ENCODE measurements around the gene MCTP1. TPM values are rescaled to one million over a fixed set of nuclear protein-coding genes. Genes with fewer than 3 reads are reported as not detected.
A peak's percentile ranks its signal among the peaks of the same experiment; 100 is the strongest.

The MCTP1 gene
- total RNA-seq, 4 donors from 2014 or later = 3.3 to 31.4 (median 13.4) TPM

DNA sequence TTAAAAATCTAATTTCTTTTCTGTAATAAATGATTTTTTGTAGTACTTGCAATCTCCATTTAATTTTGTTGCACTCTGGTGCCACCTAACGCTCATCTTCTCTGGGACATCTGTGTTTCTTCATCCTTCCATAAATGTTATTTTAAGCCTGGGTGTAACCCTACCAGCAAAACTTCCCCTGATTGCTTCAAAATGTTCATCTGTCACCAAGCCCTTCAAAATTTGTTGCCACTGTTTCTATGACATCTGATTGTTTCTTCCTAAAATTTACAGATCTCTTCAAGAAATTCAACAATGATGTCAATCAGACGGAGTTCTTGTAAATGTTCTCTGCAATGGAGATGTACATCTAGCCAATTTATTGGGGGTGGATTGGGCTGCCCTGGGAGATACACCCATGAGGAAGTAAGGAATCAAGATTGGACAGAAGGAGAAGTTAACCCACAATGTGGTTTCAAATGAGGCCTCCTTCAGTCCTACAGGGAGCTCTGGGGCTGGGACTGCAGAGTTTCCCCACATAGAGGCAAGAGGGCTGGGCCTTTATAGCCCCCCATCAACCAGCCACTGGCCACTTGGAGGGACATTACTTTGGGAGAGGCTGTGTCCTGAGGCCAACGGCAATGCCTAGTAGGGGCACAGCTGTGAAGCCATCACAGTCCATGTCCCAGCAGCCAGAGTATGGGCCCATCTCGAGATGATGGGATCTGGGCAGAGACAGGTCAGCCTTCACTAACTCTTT is 23.3 kb downstream of the MCTP1 start:
- no peaks in the 10 kb centered on the region for H3K36me3 ChIP-seq
- no peak overlapping the region for H3K4me3 ChIP-seq
- H3K9me3 ChIP-seq = no peaks in the 10 kb centered on the region
- DNase-seq = no peak
- no peak for TF ChIP-seq EP300 (IDR thresholded peaks at IDR 0.05; ENCODE audit: low read depth)
- no peak for TF ChIP-seq POLR2A (IDR thresholded peaks at IDR 0.05)
- TF ChIP-seq, protein P1, sequence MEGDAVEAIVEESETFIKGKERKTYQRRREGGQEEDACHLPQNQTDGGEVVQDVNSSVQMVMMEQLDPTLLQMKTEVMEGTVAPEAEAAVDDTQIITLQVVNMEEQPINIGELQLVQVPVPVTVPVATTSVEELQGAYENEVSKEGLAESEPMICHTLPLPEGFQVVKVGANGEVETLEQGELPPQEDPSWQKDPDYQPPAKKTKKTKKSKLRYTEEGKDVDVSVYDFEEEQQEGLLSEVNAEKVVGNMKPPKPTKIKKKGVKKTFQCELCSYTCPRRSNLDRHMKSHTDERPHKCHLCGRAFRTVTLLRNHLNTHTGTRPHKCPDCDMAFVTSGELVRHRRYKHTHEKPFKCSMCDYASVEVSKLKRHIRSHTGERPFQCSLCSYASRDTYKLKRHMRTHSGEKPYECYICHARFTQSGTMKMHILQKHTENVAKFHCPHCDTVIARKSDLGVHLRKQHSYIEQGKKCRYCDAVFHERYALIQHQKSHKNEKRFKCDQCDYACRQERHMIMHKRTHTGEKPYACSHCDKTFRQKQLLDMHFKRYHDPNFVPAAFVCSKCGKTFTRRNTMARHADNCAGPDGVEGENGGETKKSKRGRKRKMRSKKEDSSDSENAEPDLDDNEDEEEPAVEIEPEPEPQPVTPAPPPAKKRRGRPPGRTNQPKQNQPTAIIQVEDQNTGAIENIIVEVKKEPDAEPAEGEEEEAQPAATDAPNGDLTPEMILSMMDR (IDR thresholded peaks at IDR 0.05) = peak in 3 of 5 experiments; percentile 7 to 16 (median 14)
- 51 to 57% methylated on average over 3 to 4 of the region's 4 CpGs for WGBS, 2 donors (ENCODE audit: low coverage in 1 of 2)
- no peak overlapping the region for H3K27ac ChIP-seq
- H3K27me3 ChIP-seq = no peaks in the 10 kb centered on the region
- in situ Hi-C loops (cut with MboI; ENCODE audit: low pct_ligation_motif_present in 1 of 4, low pct_unique_long_range_greater_than_20kb in 1 of 4, low sequenced_read_pairs in 3 of 4) = loop anchor here in 1 of 4 donors (25.0 kb wide), 1 partner anchor 299 kb away; no protein-coding TSS in a partner anchor
- intact Hi-C loops (cut with DNase I; ENCODE audit: low total_unique reads) = no loop called here
- H3K4me1 ChIP-seq = no peaks in the 10 kb centered on the region

DNA sequence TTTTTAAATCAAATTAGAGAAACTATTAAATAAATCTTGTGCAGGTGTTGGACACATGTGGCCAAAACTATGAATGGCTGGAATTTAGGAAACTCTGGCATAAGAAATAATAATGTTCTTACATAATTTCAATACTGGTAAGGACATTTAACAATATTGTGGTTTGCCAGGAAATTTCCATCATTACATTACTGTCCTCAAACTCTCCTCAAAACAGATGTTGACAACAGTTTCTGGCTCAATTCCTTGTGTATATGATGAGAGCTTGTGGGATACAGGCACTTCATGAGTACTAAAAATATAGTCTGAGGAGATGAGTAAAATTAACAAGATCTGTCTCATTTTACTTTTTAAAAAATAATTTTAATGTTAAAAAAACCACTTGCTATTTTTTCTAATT is 27.9 kb downstream of the MCTP1 start:
- Histone ChIP-seq H3K4me3 (no peak overlapping the region), H3K27ac (no peak overlapping the region), H3K27me3 (no peaks in the 10 kb centered on the region), H3K36me3 (no peaks in the 10 kb centered on the region), H3K9me3 (no peaks in the 10 kb centered on the region), H3K4me1 (no peaks in the 10 kb centered on the region)
- TF ChIP-seq POLR2A (IDR thresholded peaks at IDR 0.05) = no peak
- TF ChIP-seq EP300 (IDR thresholded peaks at IDR 0.05; ENCODE audit: low read depth) = no peak
- TF ChIP-seq, protein P1 (IDR thresholded peaks at IDR 0.05) = no peak
- no peak for TF ChIP-seq POLR2AphosphoS5 (IDR thresholded peaks at IDR 0.05)
- in situ Hi-C loops (cut with MboI; ENCODE audit: low pct_ligation_motif_present in 1 of 4, low pct_unique_long_range_greater_than_20kb in 1 of 4, low sequenced_read_pairs in 3 of 4) = loop anchor here in 1 of 4 donors (25.0 kb wide), 1 partner anchor 295 kb away; no protein-coding TSS in a partner anchor
- intact Hi-C loops (cut with DNase I; ENCODE audit: low total_unique reads) = no loop called here
- no peak for DNase-seq

DNA sequence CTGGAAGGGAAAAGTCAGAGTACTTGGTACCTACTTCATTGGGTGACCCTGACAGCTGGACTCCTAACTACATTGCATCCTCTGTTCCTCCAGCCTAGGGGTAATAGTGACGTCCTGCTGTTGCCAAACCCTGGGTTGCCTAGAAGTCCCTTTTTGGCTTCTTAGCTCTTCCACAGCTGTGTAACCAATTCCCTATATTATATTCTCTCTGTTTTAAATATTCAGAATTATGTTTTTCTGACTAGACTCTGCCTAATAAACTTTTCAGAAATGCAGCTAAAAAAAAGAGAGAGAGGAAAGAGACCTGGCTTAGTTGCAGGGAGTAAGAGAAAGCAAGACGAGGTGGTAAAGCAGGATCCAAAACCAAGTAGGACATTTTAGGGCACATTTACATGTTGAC is 28.4 kb downstream of the MCTP1 start:
- Histone ChIP-seq H3K4me3 (no peak overlapping the region), H3K4me1 (no peaks in the 10 kb centered on the region), H3K9me3 (no peaks in the 10 kb centered on the region), H3K27ac (no peak overlapping the region), H3K27me3 (no peaks in the 10 kb centered on the region), H3K36me3 (no peaks in the 10 kb centered on the region)
- intact Hi-C loops (cut with DNase I; ENCODE audit: low total_unique reads) (no loop called here), in situ Hi-C loops (cut with MboI; ENCODE audit: low pct_ligation_motif_present in 1 of 4, low pct_unique_long_range_greater_than_20kb in 1 of 4, low sequenced_read_pairs in 3 of 4) (loop anchor here in 1 of 4 donors (25.0 kb wide), 1 partner anchor 294 kb away; no protein-coding TSS in a partner anchor)
- TF ChIP-seq POLR2A (IDR thresholded peaks at IDR 0.05) (no peak), EP300 (IDR thresholded peaks at IDR 0.05; ENCODE audit: low read depth) (no peak)
- WGBS, 2 donors (ENCODE audit: low coverage in 1 of 2) = 21 to 43% methylated on average over 2 of the region's 2 CpGs
- DNase-seq = no peak

DNA sequence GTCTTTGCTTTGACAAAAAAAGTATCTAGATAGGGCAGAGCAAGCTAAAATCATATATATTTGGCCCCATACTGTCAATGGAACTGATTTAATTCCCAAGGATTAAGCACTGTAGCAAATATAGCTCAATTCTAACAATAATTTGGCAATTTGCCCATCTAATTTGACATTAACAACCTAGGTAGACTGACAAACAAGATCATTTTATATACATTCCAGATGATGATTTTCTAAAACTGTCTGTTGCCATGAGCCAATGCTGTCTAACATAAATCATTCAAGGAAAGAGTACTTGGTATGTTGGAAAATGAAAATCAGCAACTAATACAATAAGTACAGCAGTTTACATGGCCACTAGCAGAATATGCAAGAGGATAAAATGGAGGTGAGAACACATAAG is 32.1 kb downstream of the MCTP1 start:
- in situ Hi-C loops (cut with MboI; ENCODE audit: low pct_ligation_motif_present in 1 of 4, low pct_unique_long_range_greater_than_20kb in 1 of 4, low sequenced_read_pairs in 3 of 4) (loop anchor here in 1 of 4 donors (25.0 kb wide), 1 partner anchor 290 kb away; no protein-coding TSS in a partner anchor), intact Hi-C loops (cut with DNase I; ENCODE audit: low total_unique reads) (no loop called here)
- Histone ChIP-seq H3K27ac (no peak overlapping the region), H3K36me3 (no peaks in the 10 kb centered on the region), H3K9me3 (no peaks in the 10 kb centered on the region), H3K27me3 (no peaks in the 10 kb centered on the region), H3K4me1 (no peaks in the 10 kb centered on the region), H3K4me3 (no peak overlapping the region)
- DNase-seq = no peak
- TF ChIP-seq POLR2AphosphoS5 (IDR thresholded peaks at IDR 0.05) (no peak), EP300 (IDR thresholded peaks at IDR 0.05; ENCODE audit: low read depth) (no peak), POLR2A (IDR thresholded peaks at IDR 0.05) (no peak)
- TF ChIP-seq, protein P1 (IDR thresholded peaks at IDR 0.05) = no peak

Data from transverse colon (tissue), 4 donors.